ENCODE data around the gene PRKCB. TPM values are rescaled to one million over a fixed set of nuclear protein-coding genes. Genes with fewer than 3 reads are reported as not detected.

Gene PRKCB
- polyA plus RNA-seq, 2 of the 4 experiments (the other 2 are of a cell fraction) = 0.09 to 0.22 TPM

- no peaks in the 10 kb centered on the region for H3K9me3 ChIP-seq
- DNase-seq (ENCODE audit: low read depth in 1 of 2, low spot score in 1 of 2) = no peak
- H3K4me2 ChIP-seq = peak overlapping the region; percentile 49; the same call in 2 of the 3 replicates
- H3K4me1 ChIP-seq = no peaks in the 10 kb centered on the region
- ChIA-PET CTCF (no interaction called here), POLR2A (no interaction called here)
- no peak for ATAC-seq
- H3K4me3 ChIP-seq = no peak overlapping the region
- WGBS (ENCODE audit: missing lambda C conversion rate) = 28% methylated on average over 12 of the region's 12 CpGs
- H3K27ac ChIP-seq = no peak overlapping the region
- TF ChIP-seq HDAC2 (IDR thresholded peaks at IDR 0.05) = no peak
- TF ChIP-seq MAFK (IDR thresholded peaks at IDR 0.05; ENCODE audit: partially characterized antibody) = no peak
- no peak for TF ChIP-seq NPAS2 (CRISPR knock-in tag; IDR thresholded peaks at IDR 0.05; ENCODE audit: borderline replicate concordance)
- no peak for TF ChIP-seq HES2 (IDR thresholded peaks at IDR 0.05)
- no peak for TF ChIP-seq HOXA7 (CRISPR knock-in tag; IDR thresholded peaks at IDR 0.05)
- no peak for TF ChIP-seq FOXS1 (CRISPR knock-in tag; IDR thresholded peaks at IDR 0.05)
- TF ChIP-seq SMC3 (IDR thresholded peaks at IDR 0.05) = no peak
- TF ChIP-seq NR3C1 (IDR thresholded peaks at IDR 0.05) = no peak
- TF ChIP-seq BCL3 (IDR thresholded peaks at IDR 0.05) = no peak
- no peak for TF ChIP-seq ZSCAN20 (CRISPR knock-in tag; IDR thresholded peaks at IDR 0.05)
- TF ChIP-seq, protein P1, sequence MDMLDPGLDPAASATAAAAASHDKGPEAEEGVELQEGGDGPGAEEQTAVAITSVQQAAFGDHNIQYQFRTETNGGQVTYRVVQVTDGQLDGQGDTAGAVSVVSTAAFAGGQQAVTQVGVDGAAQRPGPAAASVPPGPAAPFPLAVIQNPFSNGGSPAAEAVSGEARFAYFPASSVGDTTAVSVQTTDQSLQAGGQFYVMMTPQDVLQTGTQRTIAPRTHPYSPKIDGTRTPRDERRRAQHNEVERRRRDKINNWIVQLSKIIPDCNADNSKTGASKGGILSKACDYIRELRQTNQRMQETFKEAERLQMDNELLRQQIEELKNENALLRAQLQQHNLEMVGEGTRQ (IDR thresholded peaks at IDR 0.05) = no peak
- no peak for TF ChIP-seq FOSL2 (IDR thresholded peaks at IDR 0.05)
- no peak for TF ChIP-seq FOSL2 (CRISPR knock-in tag; IDR thresholded peaks at IDR 0.05)
- no peak for FAIRE-seq
Measured at GRCh38 chr16:23863511-23864422, 28.0 kb downstream of the PRKCB start.

DNA sequence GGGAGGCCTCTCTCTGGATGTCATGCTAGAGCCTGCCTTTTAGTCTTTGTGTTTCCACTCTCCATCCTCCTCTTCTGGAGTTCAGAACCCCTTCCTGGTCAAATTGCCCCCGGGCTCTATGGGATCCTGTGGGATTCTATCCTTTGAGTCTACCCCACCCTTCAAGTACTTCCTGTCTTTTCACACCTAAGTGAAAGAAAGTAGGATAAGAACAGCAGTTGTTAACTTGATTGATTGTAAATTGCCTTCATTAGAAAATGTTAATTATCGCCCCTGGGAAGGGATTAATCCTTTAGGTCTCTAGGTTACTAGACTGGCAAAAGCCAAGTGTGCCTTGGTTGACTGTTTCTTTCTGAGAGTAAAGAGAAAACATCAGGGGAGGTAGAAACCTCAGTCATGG is 30.1 kb downstream of the PRKCB start:
- ChIA-PET CTCF (no interaction called here), POLR2A (no interaction called here)
- Histone ChIP-seq H3K4me2 (no peak overlapping the region), H3K4me1 (no peaks in the 10 kb centered on the region), H3K27ac (no peak overlapping the region), H3K4me3 (no peak overlapping the region), H3K9me3 (no peaks in the 10 kb centered on the region)
- TF ChIP-seq EHF (CRISPR knock-in tag; IDR thresholded peaks at IDR 0.05) = no peak
- no peak for TF ChIP-seq MYC (IDR thresholded peaks at IDR 0.05; ENCODE audit: borderline replicate concordance, low read length)
- no peak for TF ChIP-seq KDM1A (IDR thresholded peaks at IDR 0.05; ENCODE audit: low read depth)
- TF ChIP-seq MAZ (IDR thresholded peaks at IDR 0.05; ENCODE audit: borderline replicate concordance, low read depth, low read length) = no peak
- TF ChIP-seq BCL3 (IDR thresholded peaks at IDR 0.05) = no peak
- TF ChIP-seq RFX5 (IDR thresholded peaks at IDR 0.05) = no peak
- TF ChIP-seq TFCP2L1 (CRISPR knock-in tag; IDR thresholded peaks at IDR 0.05) = no peak
- 4% methylated on average over 2 of the region's 2 CpGs for WGBS (ENCODE audit: missing lambda C conversion rate)
- no peak for FAIRE-seq
- DNase-seq (ENCODE audit: low read depth in 1 of 2, low spot score in 1 of 2) = no peak
- no peak for ATAC-seq

DNA sequence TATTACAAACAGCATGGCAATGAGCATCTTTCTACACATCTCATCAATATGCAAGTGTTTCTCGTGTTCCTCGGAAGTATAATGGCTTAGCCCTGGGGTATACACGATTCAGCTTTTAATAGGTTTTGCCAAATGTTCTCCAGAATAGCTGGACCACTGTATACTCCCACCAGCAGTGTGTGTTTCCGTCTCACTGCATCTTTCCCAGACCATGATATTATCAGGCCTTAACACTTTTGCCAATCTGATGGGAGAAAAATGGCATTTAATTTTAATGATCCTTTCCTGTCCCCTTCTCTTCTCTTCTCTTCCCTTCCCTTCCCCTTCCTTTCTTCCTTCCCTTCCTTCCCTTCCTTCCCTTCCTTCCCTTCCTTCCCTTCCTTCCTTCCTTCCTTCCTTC is 30.8 kb downstream of the PRKCB start:
- Histone ChIP-seq H3K4me3 (no peak overlapping the region), H3K4me1 (no peaks in the 10 kb centered on the region), H3K4me2 (no peak overlapping the region), H3K9me3 (no peaks in the 10 kb centered on the region), H3K27ac (no peak overlapping the region)
- 13% methylated on average over 4 of the region's 4 CpGs for WGBS (ENCODE audit: missing lambda C conversion rate)
- ChIA-PET CTCF (interaction anchor here (1.2 kb wide), 1 partner anchor 144 kb away, joined by 4 read pairs; no protein-coding TSS in a partner anchor), POLR2A (no interaction called here)
- FAIRE-seq = no peak
- no peak for TF ChIP-seq CEBPB (IDR thresholded peaks at IDR 0.05)
- TF ChIP-seq, protein P2, sequence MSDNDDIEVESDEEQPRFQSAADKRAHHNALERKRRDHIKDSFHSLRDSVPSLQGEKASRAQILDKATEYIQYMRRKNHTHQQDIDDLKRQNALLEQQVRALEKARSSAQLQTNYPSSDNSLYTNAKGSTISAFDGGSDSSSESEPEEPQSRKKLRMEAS (IDR thresholded peaks at IDR 0.05) = no peak
- no peak for TF ChIP-seq CBX2 (IDR thresholded peaks at IDR 0.05; ENCODE audit: borderline replicate concordance, low read depth)
- TF ChIP-seq PHF8 (IDR thresholded peaks at IDR 0.05; ENCODE audit: borderline replicate concordance, low read depth) = no peak
- TF ChIP-seq NR3C1 (IDR thresholded peaks at IDR 0.05) = no peak
- TF ChIP-seq ESRRA (IDR thresholded peaks at IDR 0.05; ENCODE audit: borderline replicate concordance, low read length) = no peak
- TF ChIP-seq NFE2L2 (conservative IDR thresholded peaks at IDR 0.05; ENCODE audit: low read length) = no peak
- no peak for TF ChIP-seq MAFK (IDR thresholded peaks at IDR 0.05; ENCODE audit: partially characterized antibody)
- no peak for TF ChIP-seq TP53 (CRISPR knock-in tag; IDR thresholded peaks at IDR 0.05)
- no peak for TF ChIP-seq GATA3 (IDR thresholded peaks at IDR 0.05; ENCODE audit: borderline replicate concordance)
- TF ChIP-seq HMGXB4 (CRISPR knock-in tag; IDR thresholded peaks at IDR 0.05; ENCODE audit: borderline replicate concordance) = no peak
- no peak for TF ChIP-seq RAD21 (conservative IDR thresholded peaks at IDR 0.05 in 1 of 2, IDR thresholded peaks at IDR 0.05 in 1 of 2)
- ATAC-seq = no peak
- no peak for DNase-seq (ENCODE audit: low read depth in 1 of 2, low spot score in 1 of 2)

All from A549 (cell line).